IPS-NIHi7 (cell line): Measurements from ENCODE around the gene TDRD15.
"Not testable (repeated sequence)": the region's sequence is repeated elsewhere in the genome, so short reads cannot be mapped to it uniquely, and the experiment has no call there.

Experiments
- DNase-seq: peaks from one replicate; pipeline ENCODE4 v3.0.0; 2012; ENCODE audit warnings: mixed read lengths; ENCODE audit errors: extremely low spot score

The TDRD15 gene

DNA sequence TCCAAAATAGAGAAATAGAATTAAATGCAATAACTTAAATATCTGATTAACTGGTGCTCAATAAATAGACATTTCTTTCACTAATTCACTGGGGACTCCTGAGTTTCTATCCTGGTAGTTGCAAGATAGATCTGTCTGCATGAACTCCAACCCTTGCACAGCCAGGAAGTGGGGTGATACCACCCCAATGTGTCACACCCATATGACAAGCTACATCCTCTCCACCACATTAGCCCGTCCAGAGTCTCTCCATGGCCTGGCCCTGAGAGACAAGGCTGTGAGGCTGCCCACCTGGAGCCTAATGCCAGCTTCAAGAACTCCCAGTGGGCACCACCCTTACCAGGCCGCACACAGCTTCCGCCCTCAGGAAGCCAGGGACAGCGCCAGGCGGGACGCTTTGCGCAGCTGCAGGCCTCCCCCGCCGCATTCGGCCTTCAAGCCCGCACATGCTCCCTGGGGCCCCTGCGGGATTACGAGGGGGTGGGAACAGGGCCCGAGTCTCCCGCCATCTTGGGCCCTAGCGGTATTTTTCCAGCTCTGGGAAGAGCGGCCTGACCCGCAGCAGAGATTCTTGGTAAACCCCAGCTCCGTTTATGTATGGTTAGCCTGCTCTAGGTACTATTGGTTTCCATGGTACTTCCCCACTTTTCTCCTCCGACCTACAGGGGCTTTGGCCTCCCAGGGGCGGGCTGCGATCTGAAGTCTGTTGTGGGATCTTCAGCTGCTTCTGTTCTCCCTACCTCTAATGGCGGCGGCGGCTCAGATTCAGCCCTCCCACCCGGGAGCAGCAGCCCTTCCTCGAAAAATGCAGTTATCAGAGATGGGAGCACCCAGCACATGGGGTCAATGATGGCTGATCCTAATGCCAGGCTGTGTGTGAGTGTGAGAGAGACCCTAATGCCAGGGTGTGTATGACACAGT is at the start of gene TDRD15:
TSS of gene TDRD15 (plus strand) at position 496 of the 921 bp plus-strand sequence. CDS start 13,500 bp downstream, outside the sequence.
- DNase-seq = no peak

- no peak for DNase-seq
Observed at GRCh38 chr2:21078296-21078695, 45.5 kb upstream of the TDRD15 start.

- no peak for DNase-seq
Observed at GRCh38 chr2:21083482-21083881, 40.3 kb upstream of the TDRD15 start.

GRCh38 chr2:21084401-21084800 is 39.4 kb upstream of the TDRD15 start:
- no peak for DNase-seq

- DNase-seq = no peak
Observed at GRCh38 chr2:21092308-21092869, 31.4 kb upstream of the TDRD15 start.

DNA sequence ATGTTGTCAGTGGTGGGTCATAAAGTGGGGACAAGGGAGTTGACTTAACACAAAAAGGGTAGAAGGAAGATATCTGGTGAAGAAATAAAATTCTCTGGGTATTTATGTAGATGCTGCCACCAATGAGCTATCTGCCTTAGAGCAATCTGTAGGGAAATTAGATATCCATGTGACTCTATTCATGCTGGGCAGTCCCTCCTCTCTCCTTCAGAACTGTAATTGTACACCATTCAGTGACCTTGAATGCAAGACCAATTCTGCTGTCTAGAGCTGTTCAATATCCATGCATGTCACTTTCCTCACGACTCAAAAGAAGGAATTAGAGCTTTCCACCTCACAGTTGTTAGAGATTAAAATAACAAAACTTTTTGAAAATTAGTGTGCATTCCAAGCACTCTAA is 28.6 kb upstream of the TDRD15 start:
- no peak for DNase-seq

DNA sequence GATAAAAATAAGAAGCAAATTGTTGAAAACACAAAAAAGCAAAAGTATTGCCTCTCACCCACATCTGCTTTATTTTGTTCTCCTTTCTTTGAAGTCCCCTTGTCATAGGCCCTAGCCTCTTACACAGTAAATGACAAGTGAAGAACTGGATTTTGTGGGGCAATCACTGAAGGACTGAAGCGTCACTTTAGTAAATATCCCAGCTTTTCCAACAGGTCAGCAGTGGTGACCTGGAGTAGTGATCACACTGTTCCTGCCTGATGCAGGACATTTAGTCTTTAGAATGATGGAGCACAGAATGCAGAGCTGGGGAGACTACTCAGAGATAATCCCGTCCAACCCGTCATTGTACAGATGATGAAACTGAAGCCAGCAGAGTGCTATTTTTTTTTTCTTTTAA is 28.1 kb upstream of the TDRD15 start:
- DNase-seq = no peak

GRCh38 chr2:21096458-21096857 is 27.3 kb upstream of the TDRD15 start:
- DNase-seq = no peak

GRCh38 chr2:21097331-21097730 is 26.4 kb upstream of the TDRD15 start:
- DNase-seq = no peak

DNA sequence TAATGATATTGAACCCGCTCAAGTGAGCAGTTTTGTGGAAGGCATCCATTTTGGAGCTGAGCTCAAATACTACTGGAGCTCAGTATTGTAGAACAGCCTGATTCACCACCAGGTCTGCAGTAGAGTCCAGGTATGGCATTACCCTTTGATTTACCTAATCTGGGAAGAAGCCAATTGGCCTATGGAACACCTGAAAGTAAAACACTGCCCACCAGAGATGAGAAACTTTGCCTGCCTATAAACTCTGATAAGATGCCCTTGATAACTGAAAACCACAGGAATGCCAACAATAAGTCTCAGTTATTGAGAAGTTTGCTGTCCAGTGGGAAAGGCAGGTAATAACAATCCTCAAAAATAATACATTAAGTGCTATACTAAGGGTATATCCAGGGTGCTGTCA is 25.5 kb upstream of the TDRD15 start:
- DNase-seq = no peak

GRCh38 chr2:21099281-21099907 is 24.4 kb upstream of the TDRD15 start:
- DNase-seq = no peak

DNA sequence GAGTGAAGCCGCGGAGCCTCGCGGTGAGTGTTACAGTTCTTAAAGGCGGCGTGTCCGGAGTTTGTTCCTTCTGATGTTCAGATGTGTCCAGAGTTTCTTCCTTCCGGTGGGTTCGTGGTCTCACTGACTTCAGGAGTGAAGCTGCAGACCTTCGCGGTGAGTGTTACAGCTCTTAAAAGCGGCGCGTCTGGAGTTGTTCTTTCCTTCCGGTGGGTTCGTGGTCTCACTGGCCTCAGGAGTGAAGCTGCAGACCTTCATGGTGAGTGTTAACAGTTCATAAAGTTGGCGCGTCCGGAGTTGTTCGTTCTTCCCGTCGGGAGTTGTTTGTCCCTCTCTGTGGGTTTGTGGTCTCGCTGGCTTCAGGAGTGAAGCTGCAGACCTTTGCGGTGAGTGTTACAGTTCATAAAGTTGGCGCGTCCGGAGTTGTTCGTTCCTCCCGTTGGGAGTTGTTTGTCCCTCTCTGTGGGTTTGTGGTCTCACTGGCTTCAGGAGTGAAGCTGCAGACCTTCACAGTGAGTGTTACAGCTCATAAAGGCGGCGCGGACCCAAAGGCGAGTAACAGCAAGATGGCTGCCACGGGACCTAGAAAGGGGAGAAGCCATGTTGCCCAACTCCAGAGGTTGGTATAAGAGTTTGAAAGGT is 22.1 kb upstream of the TDRD15 start:
- not testable (repeated sequence) for DNase-seq

DNA sequence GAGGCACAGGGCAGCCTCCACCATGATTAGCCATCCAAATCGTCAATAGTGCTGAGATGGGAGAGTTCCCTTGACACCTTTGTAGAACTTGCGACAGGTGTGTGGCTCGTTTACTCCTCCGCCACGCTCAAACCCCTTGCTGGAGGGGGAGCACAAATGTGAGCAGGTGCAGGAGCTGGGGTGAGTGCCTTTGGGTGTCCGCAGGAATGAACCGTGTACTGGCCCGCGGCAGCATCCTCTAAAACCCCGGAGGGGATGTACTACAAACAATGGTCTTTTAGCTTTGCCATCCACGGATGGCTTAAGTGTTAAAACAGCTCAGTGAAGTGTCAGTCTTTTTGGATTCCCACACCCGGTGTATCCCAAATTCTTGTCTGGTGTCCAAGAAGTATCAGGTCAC is 21.4 kb upstream of the TDRD15 start:
- no peak for DNase-seq

GRCh38 chr2:21103274-21103891 is 20.4 kb upstream of the TDRD15 start:
- DNase-seq = no peak

GRCh38 chr2:21104030-21104660 is 19.6 kb upstream of the TDRD15 start:
- DNase-seq = no peak

DNA sequence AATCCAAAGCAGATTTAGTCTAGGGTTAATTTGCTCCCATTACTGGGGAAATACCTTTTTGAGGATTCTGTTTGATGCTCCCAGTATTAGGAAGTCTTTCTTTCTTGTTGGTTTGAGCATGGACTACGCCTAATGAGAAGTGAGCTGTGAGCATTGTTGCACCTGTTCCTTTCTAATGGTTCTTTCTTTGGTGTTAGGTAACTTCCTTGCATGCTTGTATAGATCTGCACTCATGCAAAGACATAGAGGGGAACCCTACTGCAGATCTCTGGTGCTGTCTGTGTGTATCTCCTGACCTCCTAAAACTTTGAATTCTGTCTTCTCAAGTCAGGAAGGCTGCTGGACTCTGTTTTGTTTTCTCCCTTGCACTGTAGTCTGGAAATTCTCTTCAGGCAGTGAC is 12.8 kb upstream of the TDRD15 start:
- DNase-seq = no peak

DNA sequence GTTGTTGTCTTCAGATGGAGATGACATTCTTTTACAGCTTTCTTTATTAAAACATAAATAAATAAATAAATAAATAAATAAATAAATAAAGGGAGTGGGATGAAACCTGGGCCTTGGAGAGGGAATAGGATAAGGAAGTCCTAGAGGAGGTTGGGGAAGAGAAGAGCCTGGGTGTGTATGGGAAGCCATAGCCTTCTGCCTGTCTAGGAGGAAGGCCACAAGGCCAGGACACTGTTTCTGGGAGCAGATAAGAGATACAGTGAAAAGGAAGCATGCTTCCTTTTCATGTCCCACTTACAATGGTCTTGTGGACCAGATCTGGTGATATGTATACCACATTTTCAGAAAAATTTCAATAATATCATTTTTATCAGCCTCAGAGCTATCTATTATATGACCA is 6.1 kb upstream of the TDRD15 start:
- DNase-seq = no peak

GRCh38 chr2:21118302-21118920 is 5.4 kb upstream of the TDRD15 start:
- DNase-seq = peak; percentile 51

DNA sequence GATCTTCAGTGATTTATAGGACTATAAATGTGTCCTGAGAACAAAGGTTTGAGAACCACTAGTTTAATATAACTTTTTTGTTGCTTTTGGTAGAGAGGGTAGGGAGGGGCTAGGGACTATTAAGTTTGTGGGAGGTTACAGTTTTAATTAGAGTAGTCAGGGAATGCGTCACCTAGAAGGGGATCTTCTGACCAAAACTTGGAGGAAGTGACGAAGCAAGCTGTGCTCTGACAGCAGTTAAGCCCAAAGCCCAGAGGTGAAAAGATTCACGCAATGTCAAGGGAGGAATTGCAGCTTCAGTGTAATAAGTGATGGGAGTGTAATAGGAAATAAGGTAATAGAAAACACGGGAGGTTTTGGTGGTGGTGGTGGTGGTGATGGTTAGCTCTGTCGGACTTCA is 8.1 kb downstream of the TDRD15 start:
- DNase-seq = no peak

DNA sequence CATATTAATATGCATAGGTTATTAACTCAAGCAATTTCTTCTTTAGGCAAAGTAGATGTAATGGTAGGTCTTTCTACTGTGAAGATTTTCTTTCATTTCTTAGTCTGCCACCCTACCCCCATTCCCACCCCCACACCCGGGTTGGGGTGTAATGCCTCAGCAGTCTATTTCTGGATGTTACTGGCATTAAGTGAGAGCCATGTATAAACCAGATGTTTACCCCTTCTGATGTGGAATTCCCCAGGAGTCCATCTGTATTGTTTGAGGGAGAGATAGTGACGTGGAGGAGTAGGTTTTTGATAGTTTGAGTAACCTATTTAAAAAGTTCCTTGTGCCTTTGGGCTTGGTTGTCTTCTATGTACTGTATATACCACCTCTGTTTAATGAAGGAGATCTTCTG is 11.8 kb downstream of the TDRD15 start:
- DNase-seq = no peak

- no peak for DNase-seq
Observed at GRCh38 chr2:21142149-21142548, 18.4 kb downstream of the TDRD15 start.
